IPS-NIHi11 (cell line): ENCODE measurements around the gene MAN2B1.

Experiments
- DNase-seq: peaks from one replicate; pipeline ENCODE4 v3.0.0; 2012; ENCODE audit warnings: mixed read lengths, low spot score

The MAN2B1 gene

DNA sequence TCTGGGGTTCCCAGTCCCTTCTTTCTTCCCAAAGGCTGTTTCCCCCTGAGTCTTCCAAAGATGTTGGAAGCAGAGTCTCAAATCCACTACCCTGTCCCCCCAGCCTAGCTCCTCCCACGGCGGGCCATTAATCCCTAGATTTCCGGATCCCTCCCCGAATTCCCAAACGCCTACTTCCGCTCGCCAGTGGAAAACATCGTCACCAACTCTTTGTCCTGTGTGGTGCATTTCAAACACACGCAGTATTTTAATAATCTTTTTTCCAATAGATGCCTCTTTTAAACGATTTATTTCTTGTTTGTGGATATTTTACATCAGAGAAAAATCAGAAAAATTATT is 55.2 kb downstream of the MAN2B1 start:
- DNase-seq, result peak; percentile 74

DNA sequence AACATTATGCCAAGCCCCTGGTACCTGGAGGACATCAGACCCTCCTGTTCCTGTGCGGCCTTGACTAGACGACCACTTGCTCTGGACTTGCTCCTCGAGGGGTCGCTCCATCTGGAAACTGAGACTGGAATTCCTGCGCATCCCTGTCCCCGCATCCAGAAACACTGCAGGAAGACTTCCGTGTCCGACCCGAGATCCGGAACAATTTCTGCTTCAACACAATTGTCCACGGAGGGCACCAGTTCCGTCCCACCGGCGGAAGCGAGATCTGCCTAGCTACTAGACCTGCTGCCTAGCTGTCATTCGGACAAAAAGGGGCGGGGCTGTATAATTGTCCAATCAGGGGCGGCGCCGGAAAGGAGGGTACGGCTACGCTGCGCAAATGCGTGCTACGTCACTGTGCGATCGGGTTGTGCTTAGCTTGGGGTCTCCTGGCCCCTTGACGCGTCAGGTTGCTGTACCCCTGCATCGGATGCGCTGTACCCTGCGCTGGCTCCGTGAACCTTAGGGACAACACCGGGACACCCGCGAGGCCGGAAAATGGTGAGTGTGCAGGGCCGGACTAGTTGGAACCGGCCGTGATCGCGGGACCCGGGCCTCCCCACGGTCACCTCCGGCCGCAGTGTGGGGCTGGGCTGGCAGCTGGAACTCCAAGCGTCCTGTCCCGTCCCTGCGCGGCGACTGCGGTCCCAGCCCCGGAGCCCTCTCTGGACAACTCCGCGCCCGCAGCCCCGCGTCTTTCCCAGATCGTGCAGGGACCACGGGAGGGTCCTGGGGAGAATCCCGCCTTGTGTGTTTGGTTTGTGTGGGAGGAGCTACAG is 55.8 kb downstream of the MAN2B1 start, which contains the start of the genes ZNF490 and ZNF791:
TSS of gene ZNF490 (minus strand) at position 274 of the 821 bp plus-strand sequence. CDS start at position 141, 133 bp downstream.
TSS of gene ZNF791 (plus strand) at position 381 of the 821 bp plus-strand sequence. CDS start at position 541, 160 bp downstream.
- peak; percentile 99 for DNase-seq

DNA sequence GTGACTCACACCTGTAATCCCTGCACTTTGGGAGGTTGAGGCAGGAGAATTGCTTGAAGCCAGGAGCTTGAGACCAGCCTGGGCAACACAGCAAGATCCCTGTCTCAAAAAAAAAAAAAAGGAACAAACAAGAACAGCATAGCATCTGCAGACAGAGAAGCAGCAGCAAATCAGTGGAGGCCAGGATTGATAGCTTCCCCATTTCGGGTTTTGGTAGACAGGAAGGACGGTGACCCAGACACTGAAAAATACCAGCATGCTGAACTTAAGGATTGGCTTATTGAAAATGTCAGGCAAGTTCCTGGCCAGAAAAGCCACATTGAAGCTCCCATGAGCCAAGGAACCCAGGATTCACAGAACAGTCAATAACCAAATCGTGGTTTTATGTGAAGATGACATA is 58.9 kb downstream of the MAN2B1 start:
- DNase-seq, result no peak

DNA sequence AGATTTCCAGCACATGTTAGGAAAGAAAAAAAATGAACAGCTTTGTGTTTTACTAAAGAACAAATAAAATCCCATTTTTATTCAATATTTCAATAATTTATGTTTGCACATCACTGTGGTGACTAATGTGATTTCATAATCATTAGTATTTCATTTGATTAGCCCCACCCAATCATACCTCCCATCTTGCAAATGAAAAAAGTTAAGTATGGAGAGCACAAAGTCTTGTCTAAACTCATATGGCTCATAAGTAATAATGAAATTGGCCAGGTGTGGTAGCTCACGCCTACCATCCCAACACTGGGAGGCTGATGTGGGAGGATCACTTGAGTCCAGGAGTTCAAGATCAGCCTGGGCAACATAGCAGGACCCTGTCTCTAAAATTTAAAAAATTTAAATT is 59.7 kb downstream of the MAN2B1 start:
- DNase-seq, result no peak

DNA sequence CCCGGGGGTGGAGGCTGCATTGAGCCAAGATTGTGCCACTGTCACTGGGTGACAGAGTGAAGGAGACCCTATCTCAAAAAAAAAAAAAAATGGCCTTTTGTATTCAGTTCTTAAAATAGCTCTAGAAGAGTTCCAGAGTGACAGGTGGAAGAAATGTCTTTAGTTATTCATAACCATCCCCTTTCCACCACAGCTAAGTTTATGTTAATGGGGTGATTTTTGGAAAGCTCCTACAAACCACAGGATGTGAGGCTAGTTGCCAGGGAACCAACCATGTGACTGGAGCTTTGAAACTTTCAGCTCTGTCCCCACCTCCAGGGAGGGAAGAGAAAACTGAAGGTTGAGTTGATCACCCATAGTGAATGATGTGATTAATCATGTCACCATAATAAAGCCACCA is 62.8 kb downstream of the MAN2B1 start:
- DNase-seq, result no peak

DNA sequence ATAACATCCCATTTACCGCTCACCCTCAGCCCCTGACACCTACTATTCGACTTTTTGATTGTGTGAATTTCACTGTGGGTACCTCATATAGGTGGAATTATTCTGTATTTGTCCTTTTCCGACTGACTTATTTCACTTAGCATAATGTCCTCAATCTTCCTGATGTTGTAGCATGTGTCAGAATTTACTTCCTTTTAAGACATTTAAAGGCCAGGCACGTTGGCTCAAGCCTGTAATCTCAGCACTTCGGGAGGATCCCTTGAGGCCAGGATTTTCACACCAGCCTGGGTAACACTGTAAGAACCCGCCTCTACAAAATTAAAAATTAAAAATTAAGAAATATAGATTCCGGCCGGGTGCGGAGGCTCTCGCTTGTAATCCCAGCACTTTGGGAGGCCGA is 68.9 kb downstream of the MAN2B1 start:
- no peak for DNase-seq

DNA sequence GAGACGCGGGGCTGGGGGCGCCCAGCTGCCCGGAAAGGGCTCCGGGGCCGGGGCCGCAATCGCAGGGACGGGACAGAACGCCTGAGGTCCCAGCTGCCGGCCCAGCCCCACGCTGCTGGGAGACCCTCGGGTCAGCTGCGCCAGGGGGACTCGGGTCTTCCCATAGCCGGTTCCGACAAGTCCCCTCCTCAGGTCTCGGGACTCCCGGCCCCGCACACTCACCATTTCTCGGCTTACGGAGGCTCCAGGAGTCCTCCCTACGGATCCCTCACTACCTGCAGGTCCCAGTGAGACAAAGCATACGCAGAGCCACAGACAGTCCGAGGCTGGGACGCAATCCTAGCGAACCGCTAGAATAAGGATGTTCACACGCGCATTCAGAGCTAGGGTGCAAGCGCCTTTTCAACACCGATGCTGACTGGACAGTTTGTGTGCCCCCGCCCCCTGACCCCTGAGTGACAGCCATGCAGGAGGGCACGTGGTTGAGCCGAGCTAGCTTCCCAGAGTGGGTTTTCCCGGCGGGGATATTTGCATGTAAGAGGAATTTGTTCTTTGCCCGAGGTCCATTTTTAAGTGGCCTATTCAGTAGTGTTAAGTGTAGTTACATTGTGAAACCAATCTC is 69.5 kb downstream of the MAN2B1 start:
- DNase-seq, result peak; percentile 60
